HEK293T (cell line): Measurements from ENCODE around the gene GFI1B.

Source experiments
- CTCF ChIA-PET: fragments of 350-600 bp; formaldehyde crosslinking; extraction: SDS; loops from one replicate; lab custom pipeline; 2021; ENCODE audit warnings: antibody characterized with exemption, inconsistent platforms; lab: Yijun Ruan, JAX
- POLR2A ChIA-PET: fragments of 350-600 bp; formaldehyde crosslinking; extraction: SDS; loops from one replicate; lab custom pipeline; 2020; ENCODE audit warnings: antibody characterized with exemption, inconsistent platforms; lab: Yijun Ruan, JAX
- DNase-seq: peaks from one replicate; pipeline ENCODE4 v3.0.0; 2012; ENCODE audit warnings: mixed read lengths; ENCODE audit errors: extremely low spot score
- ARNT ChIP-seq: fragments of 450-650 bp; IDR thresholded peaks from 2 replicates; pipeline ENCODE4 v1.6.1; 2017; ENCODE audit warnings: mild to moderate bottlenecking
- BHLHE40 ChIP-seq: fragments of 450-650 bp; IDR thresholded peaks from 2 replicates; pipeline ENCODE4 v1.6.1; 2016; ENCODE audit warnings: mild to moderate bottlenecking, moderate library complexity, borderline replicate concordance
- CTBP1 ChIP-seq: fragments of 450-650 bp; IDR thresholded peaks from 2 replicates; pipeline ENCODE4 v1.6.1; 2016; ENCODE audit warnings: borderline replicate concordance
- ELF4 ChIP-seq: fragments of 450-650 bp; IDR thresholded peaks from 2 replicates; pipeline ENCODE4 v1.6.1; 2017; ENCODE audit warnings: antibody characterized with exemption
- FOXA1 ChIP-seq: fragments of 450-650 bp; IDR thresholded peaks from 2 replicates; pipeline ENCODE4 v1.6.1; 2016; ENCODE audit warnings: mild to moderate bottlenecking
- FOXK2 ChIP-seq: fragments of 450-650 bp; IDR thresholded peaks from 2 replicates; pipeline ENCODE4 v1.6.1; 2016; ENCODE audit warnings: mild to moderate bottlenecking
- FOXM1 ChIP-seq: fragments of 450-650 bp; IDR thresholded peaks from 2 replicates; pipeline ENCODE4 v1.6.1; 2017; ENCODE audit warnings: mild to moderate bottlenecking, borderline replicate concordance
- HDGF ChIP-seq: fragments of 450-650 bp; IDR thresholded peaks from 2 replicates; pipeline ENCODE4 v1.6.1; 2017; ENCODE audit warnings: antibody characterized with exemption, borderline replicate concordance
- L3MBTL2 ChIP-seq: fragments of 450-650 bp; conservative IDR thresholded peaks from 2 replicates; pipeline ENCODE4 v1.6.1; 2016; ENCODE audit warnings: mild to moderate bottlenecking
- LEF1 ChIP-seq: fragments of 450-650 bp; IDR thresholded peaks from 2 replicates; pipeline ENCODE4 v1.6.1; 2017; ENCODE audit warnings: mild to moderate bottlenecking, borderline replicate concordance
- NFRKB ChIP-seq: fragments of 450-650 bp; IDR thresholded peaks from 2 replicates; pipeline ENCODE4 v1.6.1; 2016; ENCODE audit warnings: mild to moderate bottlenecking, moderate library complexity
- PKNOX1 ChIP-seq: fragments of 450-650 bp; IDR thresholded peaks from 2 replicates; pipeline ENCODE4 v1.6.1; 2016
- SP1 ChIP-seq: fragments of 450-650 bp; IDR thresholded peaks from 2 replicates; pipeline ENCODE4 v1.6.1; 2017
- SUZ12 ChIP-seq: fragments of 450-650 bp; IDR thresholded peaks from 2 replicates; pipeline ENCODE4 v1.6.1; 2016; ENCODE audit warnings: mild to moderate bottlenecking
- TARDBP ChIP-seq: fragments of 450-650 bp; IDR thresholded peaks from 2 replicates; pipeline ENCODE4 v1.6.1; 2016
- ZNF384 ChIP-seq: fragments of 450-650 bp; IDR thresholded peaks from 2 replicates; pipeline ENCODE4 v1.6.1; 2016

The GFI1B gene

GRCh38 chr9:132948482-132949050, 29.9 kb upstream of the GFI1B start:
- no peak for DNase-seq
- no peak for TF ChIP-seq FOXA1
- no peak for TF ChIP-seq FOXK2
- TF ChIP-seq TARDBP, result no peak
- TF ChIP-seq BHLHE40, result no peak
- TF ChIP-seq CTBP1, result no peak
- no peak for TF ChIP-seq HDGF
- no peak for TF ChIP-seq ARNT
- ChIA-PET CTCF (no interaction called here), POLR2A (no interaction called here)

- ChIA-PET CTCF (no interaction called here), POLR2A (no interaction called here)
- TF ChIP-seq ELF4 (no peak), CTBP1 (no peak), SUZ12 (no peak), LEF1 (no peak), FOXA1 (no peak), PKNOX1 (no peak), BHLHE40 (no peak), NFRKB (no peak), TARDBP (no peak), L3MBTL2 (no peak), SP1 (no peak), FOXM1 (no peak), HDGF (no peak), ZNF384 (no peak), ARNT (no peak), FOXK2 (no peak)
- DNase-seq, result no peak
These were observed 28.8 kb upstream of the GFI1B start for GRCh38 chr9:132949709-132950108.

GRCh38 chr9:132955123-132955522, 23.4 kb upstream of the GFI1B start:
- POLR2A ChIA-PET, result interaction anchor here (2.0 kb wide), 1 partner anchor 9 kb away, joined by 6 read pairs; no protein-coding TSS in a partner anchor
- TF ChIP-seq SUZ12 (no peak), LEF1 (no peak), SP1 (no peak), BHLHE40 (no peak), FOXK2 (no peak), ARNT (no peak), FOXM1 (no peak), ELF4 (no peak), ZNF384 (no peak), CTBP1 (no peak), NFRKB (no peak), TARDBP (no peak), FOXA1 (no peak), L3MBTL2 (no peak), HDGF (no peak), PKNOX1 (no peak)
- no peak for DNase-seq
- CTCF ChIA-PET, result no interaction called here

- TF ChIP-seq BHLHE40 (no peak), ELF4 (no peak), SP1 (no peak), TARDBP (no peak), PKNOX1 (no peak), CTBP1 (no peak), FOXK2 (no peak), HDGF (no peak), ARNT (no peak), FOXA1 (no peak), NFRKB (no peak), LEF1 (no peak)
- POLR2A ChIA-PET, result interaction anchor here (2.0 kb wide), 1 partner anchor 9 kb away, joined by 6 read pairs; no protein-coding TSS in a partner anchor
- no peak for DNase-seq
- CTCF ChIA-PET, result no interaction called here
These were observed 22.7 kb upstream of the GFI1B start for GRCh38 chr9:132955768-132956167.

GRCh38 chr9:132957805-132958204, 20.7 kb upstream of the GFI1B start:
- ChIA-PET CTCF (interaction anchor here (0.6 kb wide), 1 partner anchor 136 kb away, joined by 3 read pairs; no protein-coding TSS in a partner anchor), POLR2A (no interaction called here)
- no peak for DNase-seq
- TF ChIP-seq ELF4 (no peak), HDGF (no peak), TARDBP (no peak), CTBP1 (no peak), PKNOX1 (no peak), FOXA1 (no peak), SP1 (no peak)
